Dendritic cell treated with granulocyte-macrophage colony-stimulating factor and Interleukin-4, amounts not matched to agents 40 ng/mL and 50 ng/mL, for 4 days (primary cell): ENCODE measurements around the gene LGALS4.
"Not testable (repeated sequence)": the region's sequence is repeated elsewhere in the genome, so short reads cannot be mapped to it uniquely, and the experiment has no call there.

ENCODE experiments used
- H3K27ac Mint-ChIP-seq: one replicate; pipeline ENCODE4 v1.8.0; 2022; ENCODE audit warnings: mild to moderate bottlenecking, mixed read lengths
- H3K27me3 Mint-ChIP-seq: one replicate; pipeline ENCODE4 v1.8.0; 2022; ENCODE audit warnings: mild to moderate bottlenecking, mixed read lengths
- H3K36me3 Mint-ChIP-seq: one replicate; pipeline ENCODE4 v1.8.0; 2022; ENCODE audit warnings: low read depth, mixed read lengths
- H3K4me1 Mint-ChIP-seq: one replicate; pipeline ENCODE4 v1.8.0; 2022; ENCODE audit warnings: low read depth, mixed read lengths
- H3K4me3 Mint-ChIP-seq: one replicate; pipeline ENCODE4 v1.8.0; 2022; ENCODE audit warnings: mild to moderate bottlenecking, moderate library complexity, mixed read lengths
- H3K9me3 Mint-ChIP-seq: one replicate; pipeline ENCODE4 v1.8.0; 2022; ENCODE audit warnings: mixed read lengths
- intact Hi-C: fragments of 100-400 bp; cut with micrococcal nuclease; formaldehyde crosslinking; loops from one replicate; pipeline ENCODE4 v1.15.0; 2022

Gene LGALS4

GRCh38 chr19:38825936-38826335 is 13.2 kb upstream of the LGALS4 start:
- H3K27me3 Mint-ChIP-seq, H3K4me3 Mint-ChIP-seq, intact Hi-C loops, H3K27ac Mint-ChIP-seq: not testable (repeated sequence)
- H3K36me3 Mint-ChIP-seq, result peaks cover 89% of the 10 kb centered on the region
- peaks cover 33% of the 10 kb centered on the region for H3K4me1 Mint-ChIP-seq
- H3K9me3 Mint-ChIP-seq, result peaks cover 17% of the 10 kb centered on the region

- Mint-ChIP-seq H3K9me3 (peaks cover 17% of the 10 kb centered on the region), H3K36me3 (peaks cover 92% of the 10 kb centered on the region)
- H3K27ac Mint-ChIP-seq, H3K27me3 Mint-ChIP-seq, intact Hi-C loops, H3K4me1 Mint-ChIP-seq, H3K4me3 Mint-ChIP-seq: not testable (repeated sequence)
Observed at GRCh38 chr19:38821230-38821825, 8.6 kb upstream of the LGALS4 start.

GRCh38 chr19:38819231-38819920 is 6.6 kb upstream of the LGALS4 start:
- peaks cover 6% of the 10 kb centered on the region for H3K4me1 Mint-ChIP-seq
- intact Hi-C loops, result no loop called here
- no peak overlapping the region for H3K4me3 Mint-ChIP-seq
- no peaks in the 10 kb centered on the region for H3K27me3 Mint-ChIP-seq
- no peak overlapping the region for H3K27ac Mint-ChIP-seq
- H3K36me3 Mint-ChIP-seq, result peaks cover 89% of the 10 kb centered on the region
- H3K9me3 Mint-ChIP-seq, result peaks cover 17% of the 10 kb centered on the region

GRCh38 chr19:38817081-38817480 is 4.3 kb upstream of the LGALS4 start:
- Mint-ChIP-seq H3K4me1 (peaks cover 6% of the 10 kb centered on the region), H3K9me3 (no peaks in the 10 kb centered on the region), H3K4me3 (no peak overlapping the region), H3K36me3 (peaks cover 67% of the 10 kb centered on the region), H3K27me3 (no peaks in the 10 kb centered on the region), H3K27ac (no peak overlapping the region)
- intact Hi-C loops, result no loop called here

- intact Hi-C loops, result no loop called here
- Mint-ChIP-seq H3K9me3 (no peaks in the 10 kb centered on the region), H3K4me3 (no peak overlapping the region), H3K27me3 (no peaks in the 10 kb centered on the region), H3K36me3 (peaks cover 59% of the 10 kb centered on the region), H3K27ac (no peak overlapping the region), H3K4me1 (peaks cover 6% of the 10 kb centered on the region)
Observed at GRCh38 chr19:38816131-38816750, 3.5 kb upstream of the LGALS4 start.

GRCh38 chr19:38815059-38816001 is 2.6 kb upstream of the LGALS4 start:
- H3K36me3 Mint-ChIP-seq, result peaks cover 50% of the 10 kb centered on the region
- intact Hi-C loops, result no loop called here

GRCh38 chr19:38813932-38814331 is 1.2 kb upstream of the LGALS4 start:
- H3K27ac Mint-ChIP-seq, H3K4me1 Mint-ChIP-seq, intact Hi-C loops, H3K4me3 Mint-ChIP-seq, H3K27me3 Mint-ChIP-seq, H3K9me3 Mint-ChIP-seq: not testable (repeated sequence)
- peaks cover 39% of the 10 kb centered on the region for H3K36me3 Mint-ChIP-seq

More at GRCh38 chr19:38815059-38816001, 2.6 kb upstream of the LGALS4 start:
- Mint-ChIP-seq H3K4me3 (no peak overlapping the region), H3K27ac (no peak overlapping the region), H3K27me3 (no peaks in the 10 kb centered on the region), H3K9me3 (no peaks in the 10 kb centered on the region), H3K4me1 (peaks cover 6% of the 10 kb centered on the region)

- intact Hi-C loops, result no loop called here
- Mint-ChIP-seq H3K4me1 (peaks cover 6% of the 10 kb centered on the region), H3K4me3 (no peak overlapping the region), H3K27ac (no peak overlapping the region), H3K9me3 (no peaks in the 10 kb centered on the region), H3K27me3 (no peaks in the 10 kb centered on the region), H3K36me3 (peaks cover 36% of the 10 kb centered on the region)
Observed at GRCh38 chr19:38813323-38813722, 578 bp upstream of the LGALS4 start.

GRCh38 chr19:38812009-38812840 is 520 bp downstream of the LGALS4 start:
- H3K4me3 Mint-ChIP-seq, result no peak overlapping the region
- H3K36me3 Mint-ChIP-seq, result peaks cover 25% of the 10 kb centered on the region
- H3K4me1 Mint-ChIP-seq, result peaks cover 6% of the 10 kb centered on the region
- H3K9me3 Mint-ChIP-seq, result no peaks in the 10 kb centered on the region
- intact Hi-C loops, result no loop called here
- H3K27ac Mint-ChIP-seq, result no peak overlapping the region
- no peaks in the 10 kb centered on the region for H3K27me3 Mint-ChIP-seq

GRCh38 chr19:38809592-38810252 is 3.0 kb downstream of the LGALS4 start:
- intact Hi-C loops, result no loop called here
- Mint-ChIP-seq H3K9me3 (no peaks in the 10 kb centered on the region), H3K4me3 (no peak overlapping the region), H3K4me1 (peaks cover 5% of the 10 kb centered on the region), H3K36me3 (peaks cover under 1% of the 10 kb centered on the region), H3K27ac (no peak overlapping the region), H3K27me3 (no peaks in the 10 kb centered on the region)

- Mint-ChIP-seq H3K36me3 (no peaks in the 10 kb centered on the region), H3K4me1 (peaks cover 5% of the 10 kb centered on the region), H3K27me3 (no peaks in the 10 kb centered on the region), H3K9me3 (no peaks in the 10 kb centered on the region), H3K4me3 (no peak overlapping the region), H3K27ac (no peak overlapping the region)
- intact Hi-C loops, result no loop called here
Observed at GRCh38 chr19:38808741-38809140, 4.0 kb downstream of the LGALS4 start.

- intact Hi-C loops, H3K27me3 Mint-ChIP-seq, H3K4me3 Mint-ChIP-seq, H3K4me1 Mint-ChIP-seq, H3K27ac Mint-ChIP-seq, H3K36me3 Mint-ChIP-seq, H3K9me3 Mint-ChIP-seq: not testable (repeated sequence)
Observed at GRCh38 chr19:38807374-38808098, 5.2 kb downstream of the LGALS4 start.
